Amniotic stem cell (primary cell): ENCODE results near the gene PPM1H.

Source experiments
- DNase-seq: peaks from one replicate; lab custom pipeline; 2025; lab: John Stamatoyannopoulos, UW

The PPM1H gene

GRCh38 chr12:62799766-62800406, 135.1 kb downstream of the PPM1H start:
- no peak for DNase-seq

GRCh38 chr12:62799126-62799736, 135.7 kb downstream of the PPM1H start:
- DNase-seq, result peak; percentile 56

- DNase-seq, result no peak
These were observed 140.7 kb downstream of the PPM1H start for GRCh38 chr12:62794218-62794583.

- DNase-seq, result peak; percentile 78
These were observed 141.4 kb downstream of the PPM1H start for GRCh38 chr12:62793256-62794217.

GRCh38 chr12:62792236-62792870, 142.6 kb downstream of the PPM1H start:
- no peak for DNase-seq

GRCh38 chr12:62789851-62790250, 145.1 kb downstream of the PPM1H start:
- no peak for DNase-seq

GRCh38 chr12:62787611-62788010, 147.3 kb downstream of the PPM1H start:
- DNase-seq, result no peak

- DNase-seq, result no peak
These were observed 147.9 kb downstream of the PPM1H start for GRCh38 chr12:62787023-62787422.

- DNase-seq, result peak; percentile 53
These were observed 148.9 kb downstream of the PPM1H start for GRCh38 chr12:62785941-62786559.

- DNase-seq, result no peak
These were observed 150.4 kb downstream of the PPM1H start for GRCh38 chr12:62784576-62784975.

- DNase-seq, result no peak
These were observed 151.1 kb downstream of the PPM1H start for GRCh38 chr12:62783881-62784280.

GRCh38 chr12:62781136-62781880, 153.6 kb downstream of the PPM1H start:
- DNase-seq, result no peak

- DNase-seq, result no peak
These were observed 155.5 kb downstream of the PPM1H start for GRCh38 chr12:62779488-62779887.

- no peak for DNase-seq
These were observed 156.8 kb downstream of the PPM1H start for GRCh38 chr12:62778187-62778586.

- DNase-seq, result no peak
These were observed 158.0 kb downstream of the PPM1H start for GRCh38 chr12:62776997-62777396.

GRCh38 chr12:62776575-62776974, 158.4 kb downstream of the PPM1H start:
- DNase-seq, result no peak

GRCh38 chr12:62774794-62775193, 160.2 kb downstream of the PPM1H start:
- DNase-seq, result no peak

- DNase-seq, result no peak
These were observed 162.5 kb downstream of the PPM1H start for GRCh38 chr12:62772416-62772955.

- DNase-seq, result no peak
These were observed 163.1 kb downstream of the PPM1H start for GRCh38 chr12:62771828-62772227.

- DNase-seq, result no peak
These were observed 164.6 kb downstream of the PPM1H start for GRCh38 chr12:62770381-62770780.

- no peak for DNase-seq
These were observed 165.8 kb downstream of the PPM1H start for GRCh38 chr12:62769076-62769619.
